ENCODE measurements around the gene MRPL55.

DNA sequence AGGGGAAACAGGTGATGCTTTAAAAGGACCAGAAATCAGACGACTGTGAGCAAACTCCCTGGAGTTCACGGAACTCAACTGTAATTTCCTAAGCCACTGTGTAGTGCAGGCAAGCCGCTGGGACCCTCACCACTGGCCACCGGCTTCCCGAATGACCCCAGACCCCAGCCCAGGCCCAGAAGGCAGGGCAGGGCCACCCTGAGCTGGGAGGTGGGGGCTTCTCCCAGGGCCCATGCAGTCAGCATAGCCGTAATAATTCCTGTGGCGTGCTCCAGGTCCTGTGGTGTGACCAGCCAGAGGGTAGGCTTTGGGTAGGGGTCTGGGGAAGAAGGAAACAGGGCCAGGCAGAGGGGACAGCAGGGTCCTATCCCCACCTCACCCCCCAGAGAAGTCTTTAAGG lies 30.1 kb downstream of the MRPL55 start:
- TF ChIP-seq, protein P1, sequence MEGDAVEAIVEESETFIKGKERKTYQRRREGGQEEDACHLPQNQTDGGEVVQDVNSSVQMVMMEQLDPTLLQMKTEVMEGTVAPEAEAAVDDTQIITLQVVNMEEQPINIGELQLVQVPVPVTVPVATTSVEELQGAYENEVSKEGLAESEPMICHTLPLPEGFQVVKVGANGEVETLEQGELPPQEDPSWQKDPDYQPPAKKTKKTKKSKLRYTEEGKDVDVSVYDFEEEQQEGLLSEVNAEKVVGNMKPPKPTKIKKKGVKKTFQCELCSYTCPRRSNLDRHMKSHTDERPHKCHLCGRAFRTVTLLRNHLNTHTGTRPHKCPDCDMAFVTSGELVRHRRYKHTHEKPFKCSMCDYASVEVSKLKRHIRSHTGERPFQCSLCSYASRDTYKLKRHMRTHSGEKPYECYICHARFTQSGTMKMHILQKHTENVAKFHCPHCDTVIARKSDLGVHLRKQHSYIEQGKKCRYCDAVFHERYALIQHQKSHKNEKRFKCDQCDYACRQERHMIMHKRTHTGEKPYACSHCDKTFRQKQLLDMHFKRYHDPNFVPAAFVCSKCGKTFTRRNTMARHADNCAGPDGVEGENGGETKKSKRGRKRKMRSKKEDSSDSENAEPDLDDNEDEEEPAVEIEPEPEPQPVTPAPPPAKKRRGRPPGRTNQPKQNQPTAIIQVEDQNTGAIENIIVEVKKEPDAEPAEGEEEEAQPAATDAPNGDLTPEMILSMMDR (IDR thresholded peaks at IDR 0.05; ENCODE audit: low read length): no peak
- TF ChIP-seq EZH2 (optimal IDR thresholded peaks at IDR 0.05; ENCODE audit: low read depth, low read length) (no peak), EZH2phosphoT487 (IDR thresholded peaks at IDR 0.05; ENCODE audit: low read length) (no peak)
